GM21619 (cell line): ENCODE measurements around the gene RASA1.
A peak's percentile ranks its signal among the peaks of the same experiment; 100 is the strongest.

ENCODE experiments used
- ATAC-seq: cut with Tn5 transposase; IDR thresholded peaks from one replicate; pipeline ENCODE4 v1.9.1; 2021; ENCODE audit not compliant: unreplicated experiment

RASA1 gene

DNA sequence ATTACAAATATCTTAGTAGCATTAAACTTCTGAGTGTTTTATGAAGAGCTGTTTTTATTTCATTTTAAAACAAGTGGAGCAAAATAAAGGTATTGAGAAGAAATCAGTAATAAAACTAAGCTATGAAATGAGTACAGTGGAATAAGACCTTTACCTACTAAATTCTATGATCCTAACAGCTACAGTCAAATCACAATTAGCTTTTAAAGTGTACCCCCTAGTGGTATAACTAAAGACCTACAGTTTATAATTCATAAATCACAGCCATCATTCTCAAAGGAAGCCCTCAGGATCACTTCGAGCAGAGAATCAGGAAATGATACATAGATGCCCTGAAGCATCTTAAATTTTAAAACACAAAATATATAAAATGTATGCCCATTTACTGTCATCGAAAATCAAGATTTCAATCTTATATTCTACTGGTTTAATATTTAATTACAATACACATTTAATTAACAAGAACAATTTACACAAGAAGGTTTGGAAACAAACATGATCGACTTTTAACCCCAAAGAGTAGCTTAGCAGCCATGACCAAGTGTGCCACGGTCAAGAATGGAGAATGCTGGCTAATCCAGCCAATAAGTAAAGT lies 132.7 kb downstream of the RASA1 start:
- peak; percentile 76 for ATAC-seq

DNA sequence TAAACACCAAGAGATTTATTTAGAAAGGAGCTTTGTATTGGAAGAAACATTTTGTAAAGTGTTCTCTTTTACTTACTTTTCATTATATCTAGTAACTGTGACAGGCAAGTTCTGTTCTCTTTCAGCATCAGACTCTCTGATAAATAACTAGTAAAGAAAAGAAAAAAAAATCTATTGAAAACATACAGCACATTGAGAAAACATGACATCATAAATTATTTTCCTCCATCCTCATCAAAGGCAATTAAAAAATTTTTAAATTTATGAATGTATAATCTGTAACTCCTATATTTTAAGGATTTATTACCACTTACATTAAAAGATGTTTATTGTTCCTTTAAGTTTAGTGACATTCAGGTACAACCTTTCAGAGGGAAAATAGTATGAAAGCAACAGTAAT lies 133.9 kb downstream of the RASA1 start:
- ATAC-seq, result no peak

DNA sequence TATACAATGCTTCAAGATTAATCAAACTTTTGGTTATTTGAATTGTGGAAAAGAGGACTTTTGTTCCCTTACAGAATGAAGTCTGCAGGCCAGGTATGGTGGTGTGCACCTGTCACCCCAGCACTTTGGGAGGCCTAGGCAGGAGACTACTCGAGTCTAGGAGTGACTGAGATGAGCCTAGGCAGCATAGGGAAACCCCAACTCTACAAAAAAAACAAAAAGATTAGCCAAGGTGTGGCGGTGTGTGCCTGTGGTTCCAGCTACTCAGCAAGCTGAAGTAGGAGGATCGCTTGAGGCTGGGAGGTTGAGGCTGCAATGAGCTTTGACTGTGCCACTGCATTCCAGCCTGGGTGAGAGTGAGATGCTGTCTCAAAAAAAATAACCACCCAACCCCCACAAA lies 135.7 kb downstream of the RASA1 start:
- no peak for ATAC-seq

DNA sequence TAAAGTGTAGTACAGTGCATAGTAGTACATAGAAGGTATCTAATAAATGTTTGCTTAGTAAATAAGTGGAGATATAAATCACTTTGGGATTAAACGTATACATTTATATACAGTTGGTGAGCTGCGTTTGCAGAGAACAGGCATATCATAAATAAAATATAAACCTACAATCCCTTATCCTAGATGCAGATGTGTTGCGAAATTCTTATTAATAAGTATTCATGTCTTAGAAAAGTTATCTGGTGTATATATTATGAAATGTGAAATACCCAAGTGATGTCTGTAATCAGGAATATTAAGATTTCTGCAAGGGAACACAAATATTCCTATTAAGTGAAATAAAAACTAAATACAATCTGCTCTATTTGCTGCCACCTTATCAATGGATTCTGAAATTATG lies 136.2 kb downstream of the RASA1 start:
- ATAC-seq, result no peak

DNA sequence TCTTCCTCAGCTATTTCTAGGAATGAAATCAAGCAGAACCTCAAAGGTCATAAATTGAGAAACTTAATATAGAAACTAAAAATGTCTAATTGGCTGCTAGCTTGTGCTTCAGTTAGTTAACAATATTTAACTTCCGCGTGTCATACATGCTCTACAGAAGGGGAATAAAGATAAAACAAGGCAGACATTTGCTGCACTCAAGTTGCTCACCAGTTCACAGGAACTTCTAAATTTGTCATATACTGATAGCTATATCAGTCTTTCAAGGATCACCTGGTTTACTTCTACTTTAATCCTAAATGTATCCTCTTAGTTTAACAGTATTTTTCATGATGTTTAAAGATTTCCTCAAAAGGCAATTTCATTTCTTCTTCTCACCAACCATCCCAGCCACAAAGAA lies 136.7 kb downstream of the RASA1 start:
- no peak for ATAC-seq

DNA sequence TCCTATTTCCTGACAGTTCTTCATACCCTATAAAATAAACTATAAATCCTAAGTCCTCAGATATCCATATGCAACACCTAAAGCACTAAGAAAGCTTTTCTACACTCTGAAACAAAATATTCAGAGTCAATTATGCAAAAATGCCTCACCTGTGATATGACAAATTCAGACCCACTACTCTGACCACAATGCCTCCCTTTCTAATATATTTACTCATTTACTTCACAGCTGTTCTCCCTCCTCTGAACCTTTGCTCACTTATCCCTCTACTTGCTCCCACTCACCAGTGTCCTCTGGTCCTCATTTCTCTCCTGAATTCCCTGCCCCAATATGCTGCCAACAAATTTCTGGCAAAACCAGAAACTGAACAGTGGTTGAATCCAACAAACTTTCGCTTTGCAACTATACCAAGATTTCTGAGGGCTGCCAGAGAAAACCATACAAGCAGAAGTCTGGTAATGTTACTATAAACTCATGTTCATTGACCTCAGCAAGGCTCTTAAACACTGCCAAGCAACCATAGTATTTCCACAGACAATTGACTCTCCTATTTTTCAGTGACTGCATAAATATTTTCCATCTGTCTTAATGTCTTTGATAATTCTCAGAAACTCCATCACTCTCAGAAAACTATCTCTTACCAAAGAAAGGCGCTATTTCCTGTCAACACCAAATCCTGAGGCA lies 137.9 kb downstream of the RASA1 start:
- no peak for ATAC-seq

DNA sequence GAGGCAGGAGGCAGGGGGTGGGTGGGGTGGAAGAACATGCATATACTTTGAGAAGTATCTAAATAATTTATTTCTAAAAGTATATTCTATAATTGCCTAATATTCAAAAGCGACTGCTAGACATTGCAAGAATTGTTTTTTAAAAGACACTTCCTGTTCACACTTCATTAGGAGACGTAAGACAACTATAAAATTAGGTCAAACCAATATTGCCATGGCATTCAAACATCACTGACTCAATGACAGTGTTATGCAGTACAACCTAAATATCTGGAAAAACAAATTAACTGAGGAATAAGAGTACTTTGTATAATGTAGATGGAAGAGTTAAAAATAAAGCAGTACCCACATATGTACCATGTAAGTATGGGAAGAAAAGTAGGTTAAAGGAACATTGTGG lies 140.5 kb downstream of the RASA1 start:
- no peak for ATAC-seq

DNA sequence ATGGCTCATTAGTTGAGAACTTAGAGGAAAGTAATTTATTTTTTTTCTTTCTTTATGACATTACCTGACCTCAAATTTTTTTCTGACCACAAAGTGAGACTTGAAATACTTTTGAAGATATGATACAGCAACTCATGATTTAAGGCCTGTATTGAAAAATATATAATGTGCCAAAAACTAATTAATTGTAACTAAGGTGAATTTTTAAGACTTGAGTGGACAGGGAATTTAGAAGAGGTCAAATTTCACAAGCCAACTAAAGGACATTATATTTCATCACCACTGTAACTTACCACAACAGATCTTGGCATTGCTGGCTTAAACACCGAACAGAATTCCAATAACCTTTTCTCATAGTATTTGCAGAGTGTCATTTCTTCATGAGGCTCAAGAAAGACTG lies 143.2 kb downstream of the RASA1 start:
- ATAC-seq, result no peak

DNA sequence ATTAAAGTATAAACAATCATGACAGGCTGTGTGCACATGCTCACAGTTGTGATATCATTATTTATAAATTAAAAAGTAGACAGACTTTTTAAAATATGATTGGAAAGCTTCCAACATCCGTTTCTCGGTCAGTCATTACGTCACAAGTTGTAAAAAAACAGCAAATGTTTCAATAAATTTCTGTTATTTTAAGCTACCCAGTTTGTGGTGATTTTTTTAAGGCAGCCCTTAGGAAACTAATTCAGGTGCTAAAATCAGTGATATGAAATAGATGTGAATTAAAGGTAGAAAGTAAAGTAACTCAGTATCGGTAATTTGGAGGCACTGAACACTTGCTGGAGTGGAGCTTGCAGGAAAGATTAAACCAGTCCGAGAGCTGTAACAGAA lies 143.9 kb downstream of the RASA1 start:
- ATAC-seq, result no peak

DNA sequence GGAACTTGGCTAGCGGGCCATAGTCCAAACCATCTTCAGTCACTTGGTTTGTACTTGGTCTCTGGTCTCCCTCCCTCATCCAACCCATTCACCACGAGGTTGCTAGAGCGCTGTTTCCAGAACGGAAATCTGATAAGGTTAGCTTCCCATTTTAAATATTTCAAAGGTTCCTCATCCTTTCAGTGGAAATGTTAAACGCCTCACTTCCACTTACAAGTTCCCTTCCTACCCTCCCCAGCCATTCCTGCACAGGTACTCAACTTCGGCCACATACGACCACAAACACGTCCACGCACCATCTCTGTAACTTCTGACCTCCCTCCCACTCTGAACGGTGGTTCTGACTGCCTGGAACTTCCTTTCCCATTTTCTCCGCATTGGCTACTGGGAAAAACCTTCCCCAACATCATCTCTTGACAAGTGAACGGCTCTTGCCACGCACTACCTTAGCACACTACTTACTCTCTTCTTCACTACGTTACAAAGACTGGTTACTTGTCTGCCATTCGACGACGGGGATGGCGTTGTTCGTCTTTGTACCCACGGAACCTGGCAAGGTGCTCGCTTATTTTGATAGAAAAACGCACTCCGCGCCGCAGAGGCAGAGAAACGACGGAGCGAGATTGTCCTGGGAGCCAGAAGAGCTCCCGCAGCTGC lies 144.4 kb downstream of the RASA1 start:
- ATAC-seq, result peak; percentile 11

DNA sequence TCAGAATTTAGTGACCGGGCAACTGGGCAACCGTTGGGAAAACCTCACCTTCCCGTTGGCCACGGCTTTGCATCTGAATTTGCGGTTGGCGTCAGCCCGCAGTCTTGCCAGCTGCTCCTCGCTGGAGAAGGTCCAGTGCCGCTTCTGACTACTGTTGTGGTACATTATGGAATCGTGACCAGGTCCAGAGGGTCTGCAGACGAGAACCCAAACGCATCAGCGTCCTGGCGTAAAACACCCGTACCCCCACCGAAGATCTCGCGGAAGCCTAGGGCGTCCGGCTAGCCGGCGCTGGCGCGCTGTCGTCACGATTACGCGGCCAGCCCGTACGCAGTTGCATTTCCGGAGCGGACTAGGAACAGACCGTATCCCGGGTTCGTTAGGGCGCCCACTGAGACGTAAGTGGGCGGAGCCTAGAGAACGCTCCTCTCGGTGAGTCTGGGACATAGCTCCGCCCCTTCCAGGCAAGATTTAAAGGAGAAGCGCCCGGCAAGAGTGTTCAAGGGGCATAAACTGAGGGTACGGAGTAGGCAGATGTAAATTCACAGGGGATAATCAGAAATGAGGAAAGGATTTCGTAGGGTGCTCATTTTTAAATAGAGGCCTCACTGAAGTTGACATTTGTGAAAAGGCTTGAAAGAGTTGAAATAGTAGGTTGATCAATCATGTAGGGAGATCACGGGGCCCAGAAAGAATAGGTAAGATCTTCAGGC lies 145.1 kb downstream of the RASA1 start, which contains the start of gene CCNH:
Gene CCNH (minus strand): TSS at position 301 of the 713 bp plus-strand sequence. CDS start 136 bp downstream, at position 165.
- peak; percentile 98 for ATAC-seq

DNA sequence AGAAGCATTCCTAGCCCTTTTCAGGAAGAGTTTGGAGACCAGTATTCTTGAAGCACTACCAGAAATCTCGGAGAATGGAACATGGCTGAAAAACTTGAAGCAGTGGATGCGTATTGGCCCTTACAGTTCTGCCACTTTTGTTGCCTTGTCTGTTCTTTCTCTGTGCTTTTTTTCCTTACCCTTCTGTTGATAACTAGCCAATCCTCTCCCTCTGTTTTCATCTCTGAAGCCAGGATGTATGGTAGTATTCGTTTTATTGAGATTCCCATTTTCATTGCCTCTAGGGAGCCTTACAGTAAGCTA lies 145.6 kb downstream of the RASA1 start:
- ATAC-seq, result no peak

DNA sequence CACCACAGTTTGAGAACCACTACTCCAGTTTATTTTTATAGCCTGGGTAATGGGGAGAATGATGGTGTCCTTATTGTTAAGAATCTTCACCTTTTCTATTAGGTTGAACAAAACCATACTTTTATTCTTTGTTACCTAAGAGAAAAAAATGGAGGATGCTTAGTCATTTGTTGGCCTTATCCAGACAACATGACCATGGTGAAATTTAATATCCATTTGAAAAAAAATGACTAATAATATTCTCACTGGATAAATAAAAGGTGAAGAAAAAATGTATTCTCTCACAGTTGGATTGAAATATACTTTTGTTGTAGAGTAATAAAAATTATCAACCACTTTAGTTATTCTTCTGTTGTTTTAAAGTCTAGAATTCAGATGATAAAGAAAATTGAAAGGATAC lies 150.8 kb downstream of the RASA1 start:
- ATAC-seq, result no peak

DNA sequence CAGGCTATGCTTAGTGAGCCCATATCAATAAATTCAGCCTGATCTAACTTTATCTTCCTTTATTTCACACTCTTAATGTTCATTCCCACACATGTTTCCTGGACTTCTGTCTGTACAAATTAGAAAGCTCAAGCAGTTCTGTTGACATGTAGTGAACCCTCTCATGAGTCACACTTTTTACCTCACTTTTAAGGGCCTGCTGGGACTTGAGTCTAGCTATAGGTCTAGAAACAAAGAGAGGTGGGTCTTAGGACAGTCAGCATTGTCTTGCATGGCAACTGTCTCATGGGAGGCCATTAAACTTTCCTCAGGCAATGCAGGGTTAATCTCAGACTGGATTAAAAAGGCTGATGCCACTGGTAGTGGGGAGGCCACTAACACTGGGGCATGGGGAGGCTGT lies 153.6 kb downstream of the RASA1 start:
- no peak for ATAC-seq

DNA sequence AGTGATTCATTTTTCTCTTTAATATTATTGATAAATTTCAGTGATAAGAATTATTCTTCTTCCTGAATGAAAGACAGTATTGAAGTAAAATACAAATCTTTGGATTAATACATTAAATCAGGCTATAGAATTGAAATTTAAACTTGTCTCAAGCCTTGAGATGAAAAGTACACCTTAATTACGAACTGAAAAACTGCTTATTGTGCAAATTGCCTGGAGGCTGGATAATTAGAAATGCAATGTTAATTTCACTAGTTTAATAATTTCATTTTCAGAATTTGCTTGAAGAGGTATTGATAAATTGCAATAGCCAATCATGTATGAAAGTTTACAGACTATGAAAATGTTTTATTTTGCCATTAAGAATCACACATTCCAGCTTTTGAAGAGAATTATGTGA lies 156.1 kb downstream of the RASA1 start:
- ATAC-seq, result no peak

DNA sequence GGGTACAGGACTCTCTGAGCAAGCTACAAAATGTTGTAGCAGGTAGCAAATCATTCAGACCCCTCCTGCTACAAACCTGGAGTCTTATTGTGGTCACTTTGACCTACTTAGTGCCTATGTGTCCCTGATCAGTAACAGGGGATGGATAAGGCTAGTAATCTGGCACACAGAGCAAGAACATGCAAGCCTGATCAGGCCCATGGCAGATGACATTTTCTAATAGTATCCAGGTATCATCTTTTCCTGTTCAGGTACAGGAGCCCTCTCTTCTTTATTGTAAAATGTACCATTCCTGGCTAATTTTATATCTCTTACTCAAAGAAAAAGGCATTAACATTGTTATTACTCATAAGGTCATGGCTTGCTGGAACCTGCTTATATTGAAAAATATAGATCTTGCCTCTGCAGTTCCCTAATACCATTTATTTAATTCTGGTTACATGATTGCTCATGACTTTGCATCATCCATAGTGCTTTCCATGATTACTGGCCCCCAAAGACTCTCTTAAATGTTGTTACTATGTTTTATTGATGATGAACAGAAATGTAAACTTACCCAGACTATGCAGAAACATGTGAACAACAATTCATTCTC lies 163.3 kb downstream of the RASA1 start:
- ATAC-seq, result no peak

DNA sequence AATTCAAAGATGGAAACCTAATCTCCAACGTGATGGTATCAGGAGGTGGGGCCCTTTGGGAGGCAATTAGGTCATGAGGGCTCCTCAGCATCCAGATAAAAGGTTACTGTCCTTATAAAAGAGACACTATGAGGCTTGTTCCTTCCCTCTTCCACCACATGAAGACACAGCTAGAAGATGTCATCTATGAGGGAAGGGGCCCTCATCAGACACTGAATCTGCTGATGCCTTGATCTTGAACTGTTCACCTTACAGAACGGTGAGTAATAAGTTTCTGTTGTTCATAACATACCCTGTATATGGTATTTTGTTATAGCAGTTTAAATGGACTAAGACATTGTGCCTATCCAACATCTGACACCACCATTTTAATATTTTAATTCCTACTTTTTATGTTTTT lies 164.8 kb downstream of the RASA1 start:
- ATAC-seq, result no peak

DNA sequence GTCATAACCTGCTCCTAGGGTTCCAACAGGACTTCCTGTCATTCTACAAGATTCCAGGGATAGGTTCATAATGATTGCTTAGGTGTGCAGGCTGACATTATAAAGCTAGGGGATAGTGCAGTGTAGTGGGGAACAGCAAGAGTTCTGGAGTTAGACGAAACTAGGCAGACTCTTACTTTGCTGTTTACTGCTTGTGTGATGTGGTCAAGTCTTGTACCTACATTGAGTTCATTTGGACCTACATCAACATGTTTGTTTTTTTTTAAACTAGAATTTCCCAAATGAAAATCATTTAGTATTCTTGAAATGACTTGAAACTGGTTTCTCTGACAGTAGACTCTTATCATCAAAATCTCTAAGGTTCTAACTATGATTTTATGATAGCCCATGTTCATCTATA lies 166.3 kb downstream of the RASA1 start:
- ATAC-seq, result no peak

DNA sequence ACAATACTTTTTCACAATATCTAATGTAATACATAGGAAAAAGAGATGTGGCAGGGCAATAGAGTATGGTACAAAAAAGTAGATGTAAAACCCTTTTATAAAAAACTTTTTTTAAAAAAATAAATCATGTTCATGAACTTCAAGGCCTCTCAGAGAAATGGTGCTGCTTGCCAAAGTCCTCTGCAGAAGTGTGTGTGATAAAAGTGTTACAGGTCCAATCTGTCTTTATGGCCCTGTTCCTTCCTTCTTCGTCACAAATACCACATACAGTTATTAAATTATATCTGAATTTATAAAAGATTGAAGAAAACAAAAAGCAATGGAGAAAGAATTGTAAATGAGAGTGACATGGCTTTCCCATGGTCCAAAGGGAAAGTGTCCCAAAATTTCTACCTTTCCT lies 166.8 kb downstream of the RASA1 start:
- ATAC-seq, result no peak

DNA sequence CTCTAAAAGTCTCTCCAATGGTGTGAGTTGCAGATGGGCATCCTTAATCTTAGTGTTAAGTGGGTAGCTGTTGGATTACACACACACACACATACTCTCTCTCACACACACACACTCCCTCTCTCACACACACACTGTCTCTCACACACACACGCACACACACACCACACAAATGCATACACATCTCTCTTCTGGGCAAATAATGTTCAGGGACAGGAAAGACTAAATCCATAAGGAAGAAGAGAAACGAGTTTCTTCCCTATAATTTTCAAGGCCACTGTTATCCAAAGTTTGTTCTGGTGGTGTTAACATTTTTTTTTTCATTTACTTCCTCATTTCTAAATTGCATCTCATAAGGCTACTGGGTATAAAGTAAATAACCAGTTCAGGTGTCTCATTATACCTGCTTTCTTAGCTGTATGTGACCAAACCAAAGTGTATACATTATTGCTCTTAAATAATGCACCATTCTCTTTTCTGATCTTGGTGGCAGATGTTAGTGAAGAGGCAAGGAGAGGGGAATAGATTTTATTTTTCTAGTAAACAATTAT lies 167.5 kb downstream of the RASA1 start:
- ATAC-seq, result no peak

DNA sequence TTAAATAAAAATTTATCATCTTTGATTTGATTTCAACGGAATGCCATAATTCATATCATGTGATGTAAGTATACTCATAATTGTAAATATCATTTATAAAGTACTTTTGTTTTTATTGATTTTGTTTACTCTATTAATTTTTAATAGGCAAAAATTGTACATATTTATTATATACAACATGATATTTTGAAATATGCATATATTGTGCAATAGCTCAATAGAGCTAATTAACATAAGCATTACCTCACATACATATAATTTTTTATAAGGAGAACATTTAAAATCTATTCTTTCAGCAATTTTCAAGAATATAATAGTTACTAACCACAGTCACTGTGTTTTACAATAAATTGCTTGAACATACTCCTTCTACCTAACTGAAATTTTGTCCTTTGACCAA lies 170.0 kb downstream of the RASA1 start:
- no peak for ATAC-seq
